Right ventricle myocardium inferior (tissue), 1 donor: ENCODE measurements around the gene SRRM4. TPM values are rescaled to one million over a fixed set of nuclear protein-coding genes. Genes with fewer than 3 reads are reported as not detected.
A peak's percentile ranks its signal among the peaks of the same experiment; 100 is the strongest.
"Not testable (repeated sequence)": the region's sequence is repeated elsewhere in the genome, so short reads cannot be mapped to it uniquely, and the experiment has no call there.

ENCODE experiments used
- ATAC-seq: fragments of 200-7000 bp; cut with Tn5 transposase; one replicate; pipeline ENCODE4 v1.9.1; 2020; ENCODE audit warnings: mild to moderate bottlenecking, moderate library complexity
- DNase-seq: peaks from one replicate; pipeline ENCODE4 v3.0.0; 2021; ENCODE audit errors: missing footprints
- intact Hi-C: fragments of 100-400 bp; cut with DNase I; formaldehyde crosslinking; loops from one replicate; pipeline ENCODE4 v1.11.0; 2022
- total RNA-seq: library from RNA; stranded (reverse); fragmentation: NEBNext Ultra II Directional; extraction: Animal tissue kit (Norgen Biotek cat#: 25700); gene quantifications from one replicate; pipeline ENCODE4 v1.2.1, GENCODE V29; 2021
- donor health status: DM: no; HTN: yes; CAD: no; lungs with severe emphysema.

SRRM4 gene
- total RNA-seq, 1 donor from 2014 or later, result 0.43 TPM

GRCh38 chr12:119006746-119007145 lies 25.4 kb downstream of the SRRM4 start:
- ATAC-seq, result no peak
- no peak for DNase-seq
- intact Hi-C loops, result no loop called here

- ATAC-seq, DNase-seq, intact Hi-C loops: not testable (repeated sequence)
Observed at GRCh38 chr12:119008273-119008672, 26.9 kb downstream of the SRRM4 start.

- ATAC-seq (no peak), DNase-seq (no peak)
- intact Hi-C loops, result no loop called here
Observed at GRCh38 chr12:119008691-119009221, 27.4 kb downstream of the SRRM4 start.

GRCh38 chr12:119011231-119011630 lies 29.9 kb downstream of the SRRM4 start:
- ATAC-seq (no peak), DNase-seq (no peak)
- intact Hi-C loops, result no loop called here

- no peak for ATAC-seq
- intact Hi-C loops, result no loop called here
- DNase-seq, result no peak
Observed at GRCh38 chr12:119012179-119012578, 30.8 kb downstream of the SRRM4 start.

- intact Hi-C loops, result no loop called here
- ATAC-seq (no peak), DNase-seq (no peak)
Observed at GRCh38 chr12:119013023-119013422, 31.7 kb downstream of the SRRM4 start.

GRCh38 chr12:119014368-119014767 lies 33.0 kb downstream of the SRRM4 start:
- intact Hi-C loops, result no loop called here
- DNase-seq (no peak), ATAC-seq (no peak)

GRCh38 chr12:119016715-119017114 lies 35.4 kb downstream of the SRRM4 start:
- intact Hi-C loops, result no loop called here
- ATAC-seq (no peak), DNase-seq (no peak)

- intact Hi-C loops, result no loop called here
- DNase-seq (no peak), ATAC-seq (no peak)
Observed at GRCh38 chr12:119019166-119019565, 37.8 kb downstream of the SRRM4 start.

- intact Hi-C loops, result no loop called here
- DNase-seq (no peak), ATAC-seq (no peak)
Observed at GRCh38 chr12:119020406-119021360, 39.3 kb downstream of the SRRM4 start.

GRCh38 chr12:119024356-119024755 lies 43.0 kb downstream of the SRRM4 start:
- ATAC-seq (no peak), DNase-seq (no peak)
- intact Hi-C loops, result no loop called here

- DNase-seq (no peak), ATAC-seq (no peak)
- intact Hi-C loops, result no loop called here
Observed at GRCh38 chr12:119025786-119026185, 44.4 kb downstream of the SRRM4 start.

GRCh38 chr12:119033332-119033731 lies 52.0 kb downstream of the SRRM4 start:
- not testable (repeated sequence) for ATAC-seq
- peak; percentile 67 for DNase-seq

GRCh38 chr12:119036878-119037825 lies 55.8 kb downstream of the SRRM4 start:
- intact Hi-C loops, result loop anchor here (2.0 kb wide), 1 partner anchor 630 kb away; no protein-coding TSS in a partner anchor
- DNase-seq (no peak), ATAC-seq (no peak)

More at GRCh38 chr12:119033332-119033731, 52.0 kb downstream of the SRRM4 start:
- intact Hi-C loops, result not testable (repeated sequence)

GRCh38 chr12:119044094-119044493 lies 62.8 kb downstream of the SRRM4 start:
- intact Hi-C loops, result no loop called here
- DNase-seq (no peak), ATAC-seq (no peak)

GRCh38 chr12:119047641-119048040 lies 66.3 kb downstream of the SRRM4 start:
- ATAC-seq, result no peak

GRCh38 chr12:119050663-119051062 lies 69.3 kb downstream of the SRRM4 start:
- intact Hi-C loops, result no loop called here
- ATAC-seq (no peak), DNase-seq (no peak)

More at GRCh38 chr12:119047641-119048040, 66.3 kb downstream of the SRRM4 start:
- no peak for DNase-seq
- intact Hi-C loops, result no loop called here

GRCh38 chr12:119051474-119051873 lies 70.1 kb downstream of the SRRM4 start:
- no peak for DNase-seq
- no peak for ATAC-seq
- intact Hi-C loops, result no loop called here

- intact Hi-C loops, result no loop called here
- no peak for ATAC-seq
- no peak for DNase-seq
Observed at GRCh38 chr12:119052001-119052400, 70.7 kb downstream of the SRRM4 start.
